GM21529 (cell line): Measurements from ENCODE around the gene KAT14.
"Not testable (repeated sequence)": the region's sequence is repeated elsewhere in the genome, so short reads cannot be mapped to it uniquely, and the experiment has no call there.

Source experiments
- ATAC-seq: cut with Tn5 transposase; IDR thresholded peaks from one replicate; pipeline ENCODE4 v1.9.1; 2021; ENCODE audit not compliant: unreplicated experiment

Gene KAT14

GRCh38 chr20:18137412-18138265 is at the start of gene KAT14, which contains the start of gene PET117:
KAT14 (plus strand) TSS chr20:18137863; CDS start chr20:18142661, 4,798 bp downstream.
PET117 (plus strand) TSS chr20:18137863; CDS start chr20:18137956, 93 bp downstream.
- ATAC-seq, result peak; percentile 84

GRCh38 chr20:18088298-18088697 is 49.4 kb upstream of the KAT14 start:
- ATAC-seq, result not testable (repeated sequence)

GRCh38 chr20:18088841-18089240 is 48.8 kb upstream of the KAT14 start:
- not testable (repeated sequence) for ATAC-seq

GRCh38 chr20:18090044-18090443 is 47.6 kb upstream of the KAT14 start:
- no peak for ATAC-seq

- no peak for ATAC-seq
These were observed 47.2 kb upstream of the KAT14 start for GRCh38 chr20:18090477-18090876.

GRCh38 chr20:18091623-18092022 is 46.0 kb upstream of the KAT14 start:
- ATAC-seq, result no peak

GRCh38 chr20:18092890-18093289 is 44.8 kb upstream of the KAT14 start:
- ATAC-seq, result no peak

- ATAC-seq, result no peak
These were observed 44.3 kb upstream of the KAT14 start for GRCh38 chr20:18093388-18093787.

GRCh38 chr20:18094191-18094590 is 43.5 kb upstream of the KAT14 start:
- ATAC-seq, result no peak

GRCh38 chr20:18100569-18100968 is 37.1 kb upstream of the KAT14 start:
- not testable (repeated sequence) for ATAC-seq

GRCh38 chr20:18101125-18101810 is 36.4 kb upstream of the KAT14 start:
- ATAC-seq, result no peak

GRCh38 chr20:18103497-18103896 is 34.2 kb upstream of the KAT14 start:
- no peak for ATAC-seq

- ATAC-seq, result no peak
These were observed 29.3 kb upstream of the KAT14 start for GRCh38 chr20:18108326-18108725.

- ATAC-seq, result not testable (repeated sequence)
These were observed 9.1 kb upstream of the KAT14 start for GRCh38 chr20:18128574-18128973.

GRCh38 chr20:18132663-18133062 is 5.0 kb upstream of the KAT14 start:
- ATAC-seq, result no peak

GRCh38 chr20:18133962-18134361 is 3.7 kb upstream of the KAT14 start:
- ATAC-seq, result no peak

GRCh38 chr20:18138266-18138582 is 561 bp downstream of the KAT14 start:
- ATAC-seq, result peak; percentile 36

GRCh38 chr20:18138639-18139583 is 1.2 kb downstream of the KAT14 start:
- ATAC-seq, result no peak

- no peak for ATAC-seq
These were observed 2.2 kb downstream of the KAT14 start for GRCh38 chr20:18139832-18140231.

- ATAC-seq, result no peak
These were observed 7.0 kb downstream of the KAT14 start for GRCh38 chr20:18144541-18145099.

GRCh38 chr20:18154342-18154741 is 16.7 kb downstream of the KAT14 start:
- ATAC-seq, result no peak
